Measurements from ENCODE around the gene TERT.
"Not testable (repeated sequence)": the region's sequence is repeated elsewhere in the genome, so short reads cannot be mapped to it uniquely, and the experiment has no call there.

Gene TERT

DNA sequence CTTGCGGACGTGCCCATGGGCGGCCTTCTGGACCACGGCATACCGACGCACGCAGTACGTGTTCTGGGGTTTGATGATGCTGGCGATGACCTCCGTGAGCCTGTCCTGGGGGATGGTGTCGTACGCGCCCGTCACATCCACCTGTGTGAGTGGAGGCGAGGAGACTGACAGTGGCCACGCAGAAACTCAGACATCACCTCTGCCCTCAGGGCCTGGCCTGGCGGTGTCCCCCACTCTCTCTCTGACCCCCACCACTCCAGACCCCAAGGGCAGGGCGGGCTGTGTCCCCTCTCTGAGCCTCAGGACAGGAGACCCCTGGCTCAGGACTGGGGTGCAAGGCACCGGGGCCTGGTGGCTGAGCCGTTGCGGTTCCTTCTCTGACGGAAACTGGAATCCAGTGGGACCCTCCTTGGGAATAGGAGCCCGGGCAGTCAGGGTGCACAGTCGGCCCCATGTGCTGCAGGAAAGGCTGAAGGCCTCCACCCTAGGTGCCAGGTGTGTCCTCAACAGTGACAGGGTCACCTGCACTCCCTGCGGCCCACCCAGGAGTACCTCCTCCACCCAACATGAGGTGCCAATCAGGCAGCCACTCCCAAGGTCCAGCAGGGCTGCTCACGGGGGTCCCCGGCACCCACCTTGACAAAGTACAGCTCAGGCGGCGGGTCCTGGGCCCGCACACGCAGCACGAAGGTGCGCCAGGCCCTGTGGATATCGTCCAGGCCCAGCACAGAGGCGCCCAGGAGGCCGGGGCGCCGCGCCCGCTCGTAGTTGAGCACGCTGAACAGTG is 16.0 kb downstream of the TERT start:
- DNase-seq (ENCODE audit: low spot score): no peak

DNA sequence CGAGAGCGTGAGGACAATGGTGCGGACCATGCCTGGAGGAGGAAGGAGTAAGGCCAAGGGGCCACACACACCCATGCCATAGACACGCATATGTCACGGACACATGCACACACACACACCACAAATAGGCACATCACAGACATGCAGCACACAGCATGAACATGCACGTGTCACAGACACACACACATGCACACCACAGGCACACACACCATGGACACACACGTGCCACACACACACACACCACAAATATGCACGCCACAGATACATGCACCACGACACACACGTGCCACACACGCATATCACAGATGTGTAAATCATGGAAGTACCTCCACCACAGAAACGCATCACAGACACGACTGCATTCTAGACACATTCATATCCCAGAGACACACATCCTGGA is 16.7 kb downstream of the TERT start:
- DNase-seq (ENCODE audit: low spot score): no peak

- no peak for DNase-seq (ENCODE audit: low spot score)
Measured at GRCh38 chr5:1277781-1278180, 17.1 kb downstream of the TERT start.

- DNase-seq (ENCODE audit: low spot score): no peak
Measured at GRCh38 chr5:1277331-1277730, 17.5 kb downstream of the TERT start.

DNA sequence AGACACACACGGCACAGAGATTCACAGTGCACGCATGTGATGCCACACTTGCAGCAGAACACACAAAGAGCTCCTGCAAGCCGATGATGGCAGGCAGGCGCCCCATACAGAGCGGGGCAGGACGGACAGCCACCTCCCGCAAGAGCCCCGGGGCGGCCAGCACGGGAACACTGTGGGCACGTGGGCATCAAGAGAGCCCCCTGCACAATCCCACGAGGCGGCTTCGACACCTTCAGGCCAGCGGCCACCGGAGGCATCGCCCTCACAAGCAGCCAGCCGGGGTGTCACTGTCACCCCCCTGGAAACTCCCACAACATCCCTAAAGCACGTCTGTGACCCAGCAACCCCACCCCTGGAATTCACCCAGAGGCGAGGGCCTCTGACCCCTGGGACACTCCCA is 17.9 kb downstream of the TERT start:
- DNase-seq (ENCODE audit: low spot score): no peak

DNA sequence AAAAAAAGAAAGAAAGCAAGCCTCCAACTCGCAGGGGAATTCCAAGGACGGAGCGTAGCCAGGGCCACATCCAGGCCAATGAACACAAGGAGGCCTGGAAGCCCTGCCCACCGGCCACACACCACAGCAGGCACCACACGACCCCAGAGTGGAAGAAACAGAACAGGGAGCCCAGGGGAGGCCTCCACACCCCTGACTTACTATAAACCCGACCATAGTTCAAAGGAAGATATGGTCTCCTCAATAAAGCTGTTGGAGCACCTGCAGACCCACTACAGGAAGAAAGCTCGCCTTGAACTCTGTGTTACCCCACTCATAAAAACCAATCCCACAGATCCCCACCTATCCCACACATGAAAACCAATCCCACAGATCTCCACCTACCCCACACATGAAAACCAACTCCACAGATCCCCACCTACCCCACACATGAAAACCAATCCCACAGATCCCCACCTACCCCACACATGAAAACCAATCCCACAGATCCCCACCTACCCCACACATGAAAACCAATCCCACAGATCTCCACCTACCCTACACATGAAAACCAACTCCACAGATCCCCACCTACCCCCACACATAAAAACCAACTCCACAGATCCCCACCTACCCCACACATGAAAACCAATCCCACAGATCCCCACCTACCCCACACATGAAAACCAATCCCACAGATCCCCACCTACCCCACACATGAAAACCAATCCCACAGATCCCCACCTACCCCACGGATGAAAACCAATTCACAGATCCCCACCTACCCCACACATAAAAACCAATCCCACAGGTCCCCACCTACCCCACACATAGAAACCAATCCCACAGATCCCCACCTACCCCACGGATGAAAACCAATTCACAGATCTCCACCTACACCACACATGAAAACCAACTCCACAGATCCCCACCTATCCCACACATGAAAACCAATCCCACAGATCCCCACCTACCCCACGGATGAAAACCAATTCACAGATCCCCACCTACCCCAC is 19.2 kb downstream of the TERT start:
- not testable (repeated sequence) for DNase-seq (ENCODE audit: low spot score)

DNA sequence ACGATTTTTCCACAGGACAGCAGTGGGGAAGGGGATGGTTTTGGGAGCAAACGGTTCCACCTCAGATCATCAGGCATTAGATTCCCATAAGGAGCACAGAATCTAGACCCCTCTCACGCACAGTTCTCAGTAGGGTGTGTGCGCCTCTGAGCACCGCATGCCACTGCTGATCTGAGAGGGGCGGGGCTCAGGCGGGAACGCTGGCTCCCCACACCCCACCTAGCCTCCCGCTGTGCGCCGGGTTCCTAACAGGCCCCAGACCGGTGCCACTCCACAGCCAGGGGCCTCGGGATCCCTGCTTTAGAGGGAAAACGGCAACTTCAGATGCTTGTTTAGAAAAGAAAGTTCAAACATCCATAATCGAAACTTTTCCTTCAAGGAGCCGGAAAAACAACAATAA is 20.4 kb downstream of the TERT start:
- no peak for DNase-seq (ENCODE audit: low spot score)

- DNase-seq (ENCODE audit: low spot score): no peak
Measured at GRCh38 chr5:1273745-1274144, 21.1 kb downstream of the TERT start.

DNA sequence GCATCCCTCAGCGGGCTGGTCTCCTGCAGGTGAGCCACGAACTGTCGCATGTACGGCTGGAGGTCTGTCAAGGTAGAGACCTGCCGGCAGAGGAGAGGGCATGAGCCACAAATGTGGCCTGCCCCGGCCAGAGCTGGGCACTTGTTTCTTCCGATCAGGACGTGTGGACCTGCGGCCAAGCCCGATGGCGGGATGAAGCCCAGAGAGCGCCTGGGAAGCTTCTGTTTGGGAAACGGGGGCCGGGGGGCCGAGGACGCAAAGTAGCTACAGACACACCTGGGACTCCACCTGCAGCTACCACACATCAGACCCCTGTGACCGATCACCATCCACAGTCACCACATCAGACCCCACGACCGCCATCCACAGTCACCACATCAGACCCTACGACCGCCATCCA is 22.7 kb downstream of the TERT start:
- no peak for DNase-seq (ENCODE audit: low spot score)

DNA sequence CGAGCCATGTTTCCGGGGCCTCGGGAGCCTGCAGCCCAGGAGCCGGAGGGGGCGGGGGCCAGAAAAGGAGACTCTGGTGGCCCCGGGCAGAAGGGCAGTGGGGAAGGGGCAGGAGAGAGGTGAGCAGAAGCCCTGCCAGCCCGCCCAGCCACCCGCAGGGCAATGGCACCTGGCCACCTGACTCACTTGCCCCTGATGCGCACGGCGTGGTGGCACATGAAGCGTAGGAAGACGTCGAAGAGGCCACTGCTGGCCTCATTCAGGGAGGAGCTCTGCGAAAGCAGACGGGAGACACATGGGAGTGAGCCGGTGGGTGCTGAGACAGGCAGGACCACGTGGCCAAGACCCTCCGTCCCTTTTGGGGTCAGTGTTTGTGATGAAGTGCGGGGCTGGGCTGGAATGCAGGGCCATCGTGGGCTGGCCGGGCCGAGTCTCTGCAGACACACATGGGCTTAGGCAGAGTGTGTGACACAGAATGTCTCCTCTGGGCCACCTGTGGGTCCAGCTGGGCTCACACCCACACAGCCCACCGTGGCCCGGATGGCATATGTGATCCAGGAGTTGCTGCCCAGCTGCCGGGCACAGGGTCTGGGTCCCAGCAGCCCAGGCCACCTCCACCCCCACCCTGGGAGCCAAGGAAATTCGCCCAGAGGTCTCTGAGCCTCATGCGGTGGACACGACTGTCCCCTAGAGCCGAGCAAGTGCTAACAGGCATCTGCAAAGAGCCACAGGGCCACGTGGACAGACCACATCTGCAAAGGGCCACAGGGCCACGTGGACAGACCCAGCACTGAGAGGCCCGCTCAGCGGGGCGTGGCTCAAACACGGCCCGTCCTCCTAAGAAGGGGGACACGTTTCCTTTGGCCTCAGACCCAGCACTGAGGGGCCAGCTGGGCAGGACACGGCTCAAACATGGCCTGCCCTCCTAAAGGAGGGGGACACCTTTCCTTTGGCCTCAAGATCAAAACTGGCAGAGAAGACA is 23.6 kb downstream of the TERT start:
- no peak for DNase-seq (ENCODE audit: low spot score)

GRCh38 chr5:1270426-1270825 is 24.4 kb downstream of the TERT start:
- no peak for DNase-seq (ENCODE audit: low spot score)

GRCh38 chr5:1268666-1269065 is 26.2 kb downstream of the TERT start:
- DNase-seq (ENCODE audit: low spot score): no peak

DNA sequence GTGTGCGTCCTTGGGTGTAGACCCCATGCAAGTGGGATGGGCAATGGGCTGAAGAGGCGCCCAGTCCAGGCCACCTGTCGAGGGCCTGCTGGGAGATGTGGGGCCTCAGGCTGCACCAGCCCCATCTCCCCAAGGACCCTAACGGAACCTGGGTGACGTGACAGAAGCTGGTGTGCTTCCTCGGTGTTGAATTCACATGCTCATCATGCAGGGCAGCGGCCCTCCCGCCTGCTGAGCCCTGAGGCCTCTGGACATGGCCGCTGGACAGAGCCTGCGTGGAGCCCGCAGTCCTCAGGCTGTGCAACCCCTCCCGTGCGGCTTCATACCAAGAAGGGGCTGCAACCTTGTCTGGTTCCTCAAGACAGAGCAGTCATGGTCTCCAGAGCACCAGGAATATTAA is 26.8 kb downstream of the TERT start:
- no peak for DNase-seq (ENCODE audit: low spot score)

GRCh38 chr5:1267464-1267863 is 27.4 kb downstream of the TERT start:
- not testable (repeated sequence) for DNase-seq (ENCODE audit: low spot score)

- DNase-seq (ENCODE audit: low spot score): no peak
Measured at GRCh38 chr5:1266791-1267190, 28.1 kb downstream of the TERT start.

DNA sequence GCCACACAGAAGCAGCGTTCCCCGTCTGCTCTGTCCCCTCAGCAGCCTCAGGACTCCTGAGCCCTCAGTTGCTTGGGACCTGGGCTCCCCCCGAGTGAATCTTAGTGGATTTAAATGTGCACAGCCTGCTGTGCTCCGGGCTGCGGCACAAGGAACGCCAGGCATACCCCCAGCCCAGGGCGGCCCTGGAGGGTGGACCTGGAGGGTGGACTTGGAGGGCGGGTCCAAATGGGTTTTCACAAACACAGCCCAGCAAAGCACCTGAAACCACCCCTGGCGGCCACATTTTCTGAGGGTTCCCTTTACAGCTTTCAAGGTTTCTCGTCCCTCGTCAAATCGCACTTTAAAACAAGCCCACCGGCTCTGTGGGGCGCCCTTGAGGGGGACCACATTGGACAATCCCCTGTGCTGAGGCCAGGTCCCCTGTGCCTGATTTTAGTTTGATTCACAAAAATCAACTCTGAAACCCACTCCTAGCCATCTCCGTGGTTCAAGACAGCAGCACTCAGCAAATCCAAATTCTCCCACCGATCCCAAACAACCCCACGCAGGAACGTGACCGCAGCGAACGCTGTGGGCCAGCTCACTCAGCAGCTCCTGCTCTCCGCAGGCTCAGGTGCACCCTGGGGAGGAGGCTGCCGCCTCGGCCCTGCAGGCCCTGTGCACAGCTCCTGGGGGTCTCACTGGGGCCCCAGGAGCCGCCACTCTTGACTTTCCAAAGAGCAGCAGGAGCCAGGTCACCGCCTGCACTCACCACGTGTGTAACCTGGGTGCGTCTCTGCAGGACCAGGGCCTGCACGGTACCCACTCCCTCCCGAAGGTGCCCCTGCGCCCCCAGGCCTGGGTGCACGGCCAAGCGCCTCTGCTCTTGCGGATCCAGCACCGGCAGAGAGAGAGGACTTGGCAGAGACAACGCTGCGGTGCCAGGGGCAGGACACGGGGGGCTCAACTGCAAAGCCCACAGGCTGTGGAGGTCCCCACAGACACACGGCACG is 29.1 kb downstream of the TERT start:
- DNase-seq (ENCODE audit: low spot score): no peak

DNA sequence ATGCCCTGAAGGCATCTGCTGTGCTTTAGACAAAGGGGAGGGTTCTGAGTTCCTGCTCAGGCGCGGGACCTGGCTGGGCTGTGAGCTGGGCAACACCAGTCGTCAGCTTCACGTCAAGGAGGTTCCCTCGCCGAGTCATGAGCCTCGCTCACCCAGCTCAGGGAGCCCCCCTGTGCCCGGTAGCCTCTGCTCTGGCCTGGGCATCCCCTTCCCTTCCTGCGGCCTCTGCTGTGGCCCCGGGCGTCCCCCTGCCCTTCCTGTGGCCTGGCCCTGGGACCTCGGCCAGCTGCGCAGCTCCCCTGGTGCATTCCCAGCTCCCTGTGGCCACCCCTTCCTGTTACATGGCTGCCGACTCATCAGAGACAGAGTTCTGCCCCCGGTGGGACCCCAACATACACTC is 29.8 kb downstream of the TERT start:
- DNase-seq (ENCODE audit: low spot score): no peak

- DNase-seq (ENCODE audit: low spot score): no peak
Measured at GRCh38 chr5:1264211-1264610, 30.7 kb downstream of the TERT start.

DNA sequence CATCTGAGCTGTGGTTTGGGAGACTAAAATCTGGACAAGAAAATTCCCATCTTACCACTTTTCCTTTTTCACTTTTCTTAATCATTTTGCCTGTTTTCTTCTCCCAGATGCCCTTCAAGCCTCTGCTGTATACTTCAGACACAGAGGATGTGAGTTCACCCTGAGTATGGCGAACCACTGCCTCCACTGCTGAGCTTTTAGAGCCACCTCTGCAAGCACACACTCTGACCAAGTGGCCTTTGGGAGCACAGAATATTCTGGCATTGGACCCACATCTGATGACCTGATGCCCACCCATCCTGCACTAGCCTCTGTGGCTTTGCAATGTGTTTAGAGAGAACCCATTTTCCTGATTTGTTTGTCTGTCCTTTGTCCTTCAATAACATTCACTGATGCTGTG is 32.5 kb downstream of the TERT start:
- DNase-seq (ENCODE audit: low spot score): no peak

GRCh38 chr5:1261643-1262042 is 33.2 kb downstream of the TERT start:
- no peak for DNase-seq (ENCODE audit: low spot score)

Data from hepatic stellate cell (primary cell).